Fibroblast of peridontal ligament (primary cell): ENCODE results near the gene PKN3.
"Not testable (repeated sequence)": the region's sequence is repeated elsewhere in the genome, so short reads cannot be mapped to it uniquely, and the experiment has no call there.

Source experiments
- DNase-seq: peaks from one replicate; pipeline ENCODE4 v3.0.0-alpha.2; 2010; ENCODE audit errors: extremely low read depth

Gene PKN3

DNA sequence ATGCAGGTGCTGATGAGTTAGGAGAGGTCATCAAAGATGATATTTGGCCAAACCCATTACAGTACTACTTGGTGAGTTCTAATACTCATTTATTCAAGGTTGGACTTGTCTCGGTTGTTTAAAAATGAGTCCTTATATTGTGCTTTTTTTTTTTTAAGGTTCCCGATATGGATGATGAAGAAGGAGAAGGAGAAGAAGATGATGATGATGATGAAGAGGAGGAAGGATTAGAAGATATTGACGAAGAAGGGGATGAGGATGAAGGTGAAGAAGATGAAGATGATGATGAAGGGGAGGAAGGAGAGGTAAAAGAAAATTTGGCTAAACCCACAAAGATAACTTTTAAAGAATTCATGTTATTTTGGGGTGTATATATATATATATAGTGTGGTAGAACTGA is 8.6 kb upstream of the PKN3 start:
- DNase-seq = not testable (repeated sequence)

- no peak for DNase-seq
These were observed 8.0 kb upstream of the PKN3 start for GRCh38 chr9:128694344-128694743.

- DNase-seq = no peak
These were observed 5.2 kb upstream of the PKN3 start for GRCh38 chr9:128696923-128697707.

GRCh38 chr9:128699096-128699795 is 3.1 kb upstream of the PKN3 start:
- not testable (repeated sequence) for DNase-seq

DNA sequence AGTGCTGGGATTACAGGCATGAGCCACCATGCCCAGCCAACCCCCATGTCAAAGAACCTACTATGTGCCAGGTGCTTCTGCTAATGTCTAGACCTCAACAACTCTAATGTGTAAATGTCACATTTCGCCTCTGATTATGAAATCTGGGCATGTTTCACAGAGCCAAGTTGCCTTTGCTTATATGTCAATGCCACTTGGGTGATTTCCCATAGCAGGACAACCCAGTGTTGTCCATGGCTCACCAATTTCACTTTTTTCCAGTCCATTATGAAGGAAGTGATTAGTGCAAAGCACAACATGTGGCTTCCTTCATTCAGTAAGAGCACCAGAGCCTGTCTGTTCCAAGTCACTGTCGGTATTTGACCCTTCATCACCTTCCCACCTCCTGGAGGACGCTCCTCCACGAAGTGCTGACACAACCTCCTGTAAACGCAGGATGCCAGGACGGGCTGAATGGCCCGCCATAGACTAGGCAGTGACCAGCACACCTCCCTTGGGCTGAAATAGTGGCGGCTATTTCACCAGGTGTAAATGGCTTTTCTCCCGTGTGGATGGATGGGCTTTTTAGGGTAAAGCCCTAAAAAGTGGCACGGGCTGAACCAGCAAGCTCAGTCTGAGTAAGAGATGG is 962 bp upstream of the PKN3 start:
- DNase-seq = no peak

GRCh38 chr9:128702949-128703615 is 779 bp downstream of the PKN3 start:
- no peak for DNase-seq

DNA sequence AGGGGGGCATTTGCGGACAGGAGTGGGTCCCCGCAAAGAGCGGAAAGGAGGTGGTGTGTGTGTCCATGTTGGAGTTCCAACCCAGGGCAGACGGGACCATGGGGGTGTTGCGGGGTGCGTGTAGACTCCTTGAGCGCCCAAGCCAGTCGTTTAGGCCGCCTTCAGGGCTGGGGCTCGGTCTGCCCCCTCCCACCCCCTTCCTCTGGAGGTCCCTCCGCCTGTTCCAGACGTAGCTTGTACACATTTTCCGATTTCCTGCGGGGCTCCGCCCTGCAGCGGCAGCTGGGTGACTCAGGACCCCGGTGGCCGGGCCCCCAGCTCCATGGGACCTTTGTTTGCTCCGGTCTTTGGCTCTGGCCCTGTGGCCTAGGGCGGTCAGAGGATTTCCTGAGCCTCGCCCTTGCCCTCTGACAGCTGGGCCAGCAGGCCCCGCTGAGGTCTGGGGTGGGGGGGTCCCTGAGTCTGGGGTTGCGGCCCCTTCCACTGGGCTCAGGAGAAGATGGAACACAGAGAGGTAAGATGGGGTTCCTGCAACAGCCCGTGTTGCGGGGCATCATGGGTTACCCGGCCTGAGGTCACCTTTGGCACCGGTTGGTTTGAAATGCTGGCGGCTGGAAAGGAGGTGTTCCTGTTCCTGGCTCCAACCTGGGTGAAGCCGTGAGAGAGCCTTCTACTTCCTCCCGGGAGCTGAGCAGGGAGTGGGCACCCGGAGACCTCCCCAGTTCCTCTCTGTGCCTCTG is 1.5 kb downstream of the PKN3 start:
- no peak for DNase-seq

- no peak for DNase-seq
These were observed 2.0 kb downstream of the PKN3 start for GRCh38 chr9:128704356-128704670.

- DNase-seq = no peak
These were observed 3.0 kb downstream of the PKN3 start for GRCh38 chr9:128705051-128705965.

DNA sequence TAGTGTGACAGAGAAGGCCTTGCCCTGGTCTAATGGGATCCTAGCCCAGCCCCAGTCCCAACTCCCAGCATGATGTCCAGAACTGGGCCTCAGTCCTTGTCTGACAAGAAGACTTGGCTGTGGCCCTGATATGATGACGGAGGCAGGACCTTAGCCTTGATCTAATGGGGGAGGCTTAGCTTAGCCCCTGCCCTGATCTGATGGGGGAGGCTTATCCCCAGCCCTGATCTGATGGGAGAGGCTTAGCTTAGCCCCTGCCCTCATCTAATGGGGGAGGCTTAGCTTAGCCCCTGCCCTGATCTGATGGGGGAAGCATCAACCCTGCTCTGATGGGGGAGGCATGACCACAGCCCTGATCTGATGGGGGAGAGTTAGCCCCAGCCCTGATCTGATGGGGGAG is 3.7 kb downstream of the PKN3 start:
- no peak for DNase-seq

- no peak for DNase-seq
These were observed 4.5 kb downstream of the PKN3 start for GRCh38 chr9:128706671-128707381.

GRCh38 chr9:128707446-128707845 is 5.1 kb downstream of the PKN3 start:
- DNase-seq = no peak

GRCh38 chr9:128712451-128713410 is 10.4 kb downstream of the PKN3 start:
- no peak for DNase-seq

DNA sequence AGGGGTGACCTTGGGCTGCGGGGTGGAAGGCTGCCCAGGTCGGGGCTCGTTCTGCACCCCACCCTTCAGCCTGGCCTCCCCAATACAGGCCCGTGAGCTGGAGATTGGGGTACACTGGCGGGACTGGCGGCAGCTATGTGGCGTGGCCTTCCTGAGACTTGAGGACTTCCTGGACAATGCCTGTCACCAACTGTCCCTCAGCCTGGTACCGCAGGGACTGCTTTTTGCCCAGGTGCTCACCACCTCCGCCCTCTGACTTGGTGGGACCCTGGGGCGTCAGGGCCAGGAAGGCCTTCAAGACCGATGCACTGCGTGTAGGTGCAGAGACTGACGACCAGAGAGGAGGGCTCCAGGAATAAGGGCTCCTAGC is 11.1 kb downstream of the PKN3 start:
- no peak for DNase-seq

DNA sequence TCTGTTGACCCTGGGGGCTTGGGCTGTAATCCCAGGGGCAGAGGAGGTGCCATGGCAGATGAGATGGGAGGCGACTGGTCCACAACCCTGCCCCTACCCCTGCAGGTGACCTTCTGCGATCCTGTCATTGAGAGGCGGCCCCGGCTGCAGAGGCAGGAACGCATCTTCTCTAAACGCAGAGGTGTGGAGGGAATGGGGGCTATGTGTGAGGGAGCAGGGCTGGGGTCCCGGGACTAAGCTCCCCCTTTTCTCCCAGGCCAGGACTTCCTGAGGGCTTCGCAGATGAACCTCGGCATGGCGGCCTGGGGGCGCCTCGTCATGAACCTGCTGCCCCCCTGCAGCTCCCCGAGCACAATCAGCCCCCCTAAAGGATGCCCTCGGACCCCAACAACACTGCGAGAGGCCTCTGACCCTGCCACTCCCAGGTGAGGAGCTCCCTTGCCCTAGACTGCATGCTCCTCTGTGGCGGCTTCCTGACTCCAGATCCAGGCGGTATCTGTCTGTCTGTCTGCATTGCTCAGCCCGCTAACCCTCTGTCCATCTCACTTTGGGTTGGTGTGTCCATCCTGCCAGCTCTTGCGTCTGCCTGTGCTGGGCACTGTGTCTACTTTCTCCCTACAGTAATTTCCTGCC is 11.8 kb downstream of the PKN3 start:
- no peak for DNase-seq

GRCh38 chr9:128714586-128715435 is 12.5 kb downstream of the PKN3 start:
- DNase-seq = no peak

- no peak for DNase-seq
These were observed 13.1 kb downstream of the PKN3 start for GRCh38 chr9:128715436-128715750.
